ENCODE results near the gene MYBBP1A. TPM values are rescaled to one million over a fixed set of nuclear protein-coding genes. Genes with fewer than 3 reads are reported as not detected.

MYBBP1A gene
- total and polyA plus RNA-seq, 2 experiments from 2014 or later: 23.7 to 44.1 TPM

DNA sequence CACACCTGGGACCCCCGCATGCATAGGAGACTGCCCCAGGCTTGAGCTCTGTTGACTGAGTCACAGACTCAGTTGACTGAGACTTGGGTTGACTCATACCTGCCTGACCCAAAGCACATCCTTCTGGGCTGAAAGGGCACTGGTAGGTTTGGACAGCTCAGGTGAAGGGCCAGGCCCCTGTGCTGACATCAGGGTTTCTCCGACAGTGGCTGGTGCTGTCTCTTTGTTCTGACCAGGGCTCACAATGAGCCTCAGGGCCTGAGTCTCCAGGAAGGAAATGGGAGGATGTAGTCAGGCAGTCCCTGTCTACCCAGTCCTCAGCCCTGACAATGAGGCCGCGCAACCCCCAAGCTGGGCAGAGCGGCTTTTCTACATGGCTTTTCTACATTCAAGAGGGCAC is 50.0 kb downstream of the MYBBP1A start:
- Histone ChIP-seq H3K36me3 (replicated peaks; ENCODE audit: insufficient read depth, low read depth) (no peaks in the 10 kb centered on the region), H3K4me3 (no peak overlapping the region), H2AFZ (no peak overlapping the region), H3K27ac (no peak overlapping the region), H3K79me2 (no peaks in the 10 kb centered on the region), H3K27me3 (peaks cover 11% of the 10 kb centered on the region), H3K9me2 (replicated peaks; ENCODE audit: insufficient read depth) (no peaks in the 10 kb centered on the region), H3K4me2 (no peak overlapping the region), H3K4me1 (ENCODE audit: insufficient read depth) (peaks cover 4% of the 10 kb centered on the region), H3K9me3 (ENCODE audit: low read depth) (no peaks in the 10 kb centered on the region), H4K20me1 (ENCODE audit: insufficient read depth, poor library complexity, severe bottlenecking) (no peaks in the 10 kb centered on the region)
- DNase-seq (ENCODE audit: low spot score): no peak
- no peak for TF ChIP-seq EZH2phosphoT487 (IDR thresholded peaks at IDR 0.05; ENCODE audit: low read depth, severe bottlenecking, unreplicated experiment)
- no peak for TF ChIP-seq EZH2 (IDR thresholded peaks at IDR 0.05; ENCODE audit: borderline replicate concordance)
- no peak for TF ChIP-seq CTCF (IDR thresholded peaks at IDR 0.05; ENCODE audit: poor library complexity)
- 67% methylated on average over 5 of the region's 5 CpGs for WGBS (ENCODE audit: low lambda C conversion rate, missing lambda C conversion rate)

- Histone ChIP-seq H3K9me2 (replicated peaks; ENCODE audit: insufficient read depth) (no peaks in the 10 kb centered on the region), H3K4me1 (ENCODE audit: insufficient read depth) (peaks cover 12% of the 10 kb centered on the region), H4K20me1 (ENCODE audit: insufficient read depth, poor library complexity, severe bottlenecking) (no peaks in the 10 kb centered on the region), H3K27ac (no peak overlapping the region), H3K4me2 (no peak overlapping the region), H3K27me3 (peaks cover 21% of the 10 kb centered on the region), H3K9me3 (ENCODE audit: low read depth) (no peaks in the 10 kb centered on the region), H3K36me3 (replicated peaks; ENCODE audit: insufficient read depth, low read depth) (no peaks in the 10 kb centered on the region), H3K79me2 (no peaks in the 10 kb centered on the region), H2AFZ (no peak overlapping the region), H3K4me3 (no peak overlapping the region)
- 79% methylated on average over 5 of the region's 5 CpGs for WGBS (ENCODE audit: low lambda C conversion rate, missing lambda C conversion rate)
- TF ChIP-seq CTCF (IDR thresholded peaks at IDR 0.05; ENCODE audit: poor library complexity): no peak
- TF ChIP-seq EZH2phosphoT487 (IDR thresholded peaks at IDR 0.05; ENCODE audit: low read depth, severe bottlenecking, unreplicated experiment): no peak
- TF ChIP-seq EZH2 (IDR thresholded peaks at IDR 0.05; ENCODE audit: borderline replicate concordance): no peak
- DNase-seq (ENCODE audit: low spot score): no peak
These were observed 51.0 kb downstream of the MYBBP1A start for GRCh38 chr17:4504188-4504587.

DNA sequence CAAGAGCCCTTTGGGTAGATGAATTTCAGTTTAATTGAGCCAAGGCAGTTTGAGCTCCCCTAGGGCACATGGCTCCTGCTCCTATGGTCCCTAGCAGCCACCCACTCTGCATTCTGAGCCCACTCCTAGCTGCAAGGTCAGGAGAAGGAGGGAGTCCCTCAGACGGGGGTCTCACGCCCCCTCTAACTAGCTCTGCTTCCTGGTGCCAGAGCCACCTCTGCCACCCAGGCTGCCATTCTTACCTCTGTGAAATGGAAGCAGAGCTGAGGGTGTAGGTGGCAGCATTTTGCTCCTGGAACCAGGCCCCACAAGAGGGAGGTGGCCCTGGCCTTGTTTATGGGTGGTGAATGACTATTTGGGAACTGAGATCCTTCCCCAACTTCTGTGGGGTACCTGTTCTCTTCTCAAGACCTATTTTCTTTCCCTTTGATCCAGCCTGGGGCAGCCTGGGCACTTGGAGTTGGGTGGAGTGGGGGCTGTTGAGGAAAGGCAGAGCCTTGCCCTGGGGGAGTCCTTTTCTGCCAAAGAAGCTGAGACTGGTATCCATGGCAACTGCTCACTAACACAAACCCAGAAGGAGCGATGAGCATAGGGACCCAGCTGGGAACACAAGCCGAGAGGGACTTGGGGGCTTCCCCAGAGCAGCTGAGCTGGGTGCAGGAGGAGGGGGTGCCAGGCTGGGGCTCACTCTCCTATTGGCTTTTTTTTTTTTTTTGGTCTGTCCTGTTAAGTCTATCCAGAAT is 51.7 kb downstream of the MYBBP1A start:
- Histone ChIP-seq H3K9me2 (replicated peaks; ENCODE audit: insufficient read depth) (no peaks in the 10 kb centered on the region), H3K9me3 (ENCODE audit: low read depth) (no peaks in the 10 kb centered on the region), H3K27me3 (peaks cover 21% of the 10 kb centered on the region), H3K27ac (no peak overlapping the region), H3K4me2 (no peak overlapping the region), H3K4me3 (no peak overlapping the region), H2AFZ (no peak overlapping the region), H3K36me3 (replicated peaks; ENCODE audit: insufficient read depth, low read depth) (no peaks in the 10 kb centered on the region), H4K20me1 (ENCODE audit: insufficient read depth, poor library complexity, severe bottlenecking) (no peaks in the 10 kb centered on the region), H3K79me2 (no peaks in the 10 kb centered on the region), H3K4me1 (ENCODE audit: insufficient read depth) (peaks cover 14% of the 10 kb centered on the region)
- 69% methylated on average over 4 of the region's 4 CpGs for WGBS (ENCODE audit: low lambda C conversion rate, missing lambda C conversion rate)
- no peak for DNase-seq (ENCODE audit: low spot score)
- TF ChIP-seq EZH2 (IDR thresholded peaks at IDR 0.05; ENCODE audit: borderline replicate concordance): no peak
- TF ChIP-seq CTCF (IDR thresholded peaks at IDR 0.05; ENCODE audit: poor library complexity): no peak
- TF ChIP-seq EZH2phosphoT487 (IDR thresholded peaks at IDR 0.05; ENCODE audit: low read depth, severe bottlenecking, unreplicated experiment): no peak

All from hepatocyte (in vitro differentiated cells).